ENCODE results near the gene ANGPTL2.
"Not testable (repeated sequence)": the region's sequence is repeated elsewhere in the genome, so short reads cannot be mapped to it uniquely, and the experiment has no call there.

The ANGPTL2 gene

GRCh38 chr9:127122176-127123063 lies at the start of gene ANGPTL2:
ANGPTL2 (minus strand) TSS chr9:127122635; CDS start chr9:127108731, 13,904 bp downstream.
- Mint-ChIP-seq H3K27me3 (peaks cover 81% of the 10 kb centered on the region), H3K36me3 (ENCODE audit: low read depth) (no peaks in the 10 kb centered on the region), H3K27ac (peak within 1 kb of the TSS; percentile 63), H3K4me1 (ENCODE audit: low read depth) (peaks cover 29% of the 10 kb centered on the region), H3K9me3 (no peaks in the 10 kb centered on the region), H3K4me3 (peak within 1 kb of the TSS; percentile 58)
- intact Hi-C loops (cut with micrococcal nuclease): no loop called here

- H3K9me3 Mint-ChIP-seq; H3K4me1 Mint-ChIP-seq (ENCODE audit: low read depth); H3K27ac Mint-ChIP-seq; intact Hi-C loops (cut with micrococcal nuclease); H3K4me3 Mint-ChIP-seq; H3K27me3 Mint-ChIP-seq; H3K36me3 Mint-ChIP-seq (ENCODE audit: low read depth): not testable (repeated sequence)
Measured at GRCh38 chr9:127171348-127171747, 48.9 kb upstream of the ANGPTL2 start.

- H3K4me1 Mint-ChIP-seq (ENCODE audit: low read depth): no peaks in the 10 kb centered on the region
- no peak overlapping the region for H3K27ac Mint-ChIP-seq
- no peaks in the 10 kb centered on the region for H3K9me3 Mint-ChIP-seq
- H3K27me3 Mint-ChIP-seq: peaks cover 8% of the 10 kb centered on the region
- no peak overlapping the region for H3K4me3 Mint-ChIP-seq
- no peaks in the 10 kb centered on the region for H3K36me3 Mint-ChIP-seq (ENCODE audit: low read depth)
- intact Hi-C loops (cut with micrococcal nuclease): no loop called here
Measured at GRCh38 chr9:127170652-127171051, 48.2 kb upstream of the ANGPTL2 start.

GRCh38 chr9:127170103-127170502 lies 47.7 kb upstream of the ANGPTL2 start:
- H3K4me3 Mint-ChIP-seq: no peak overlapping the region
- intact Hi-C loops (cut with micrococcal nuclease): no loop called here
- no peaks in the 10 kb centered on the region for H3K4me1 Mint-ChIP-seq (ENCODE audit: low read depth)
- H3K9me3 Mint-ChIP-seq: no peaks in the 10 kb centered on the region
- H3K27me3 Mint-ChIP-seq: peaks cover 8% of the 10 kb centered on the region
- no peaks in the 10 kb centered on the region for H3K36me3 Mint-ChIP-seq (ENCODE audit: low read depth)
- H3K27ac Mint-ChIP-seq: no peak overlapping the region

GRCh38 chr9:127169575-127169883 lies 47.1 kb upstream of the ANGPTL2 start:
- H3K27me3 Mint-ChIP-seq: peaks cover 8% of the 10 kb centered on the region
- no peak overlapping the region for H3K4me3 Mint-ChIP-seq
- intact Hi-C loops (cut with micrococcal nuclease): no loop called here
- no peak overlapping the region for H3K27ac Mint-ChIP-seq
- no peaks in the 10 kb centered on the region for H3K36me3 Mint-ChIP-seq (ENCODE audit: low read depth)
- H3K4me1 Mint-ChIP-seq (ENCODE audit: low read depth): no peaks in the 10 kb centered on the region
- no peaks in the 10 kb centered on the region for H3K9me3 Mint-ChIP-seq

GRCh38 chr9:127168756-127169574 lies 46.5 kb upstream of the ANGPTL2 start:
- no peaks in the 10 kb centered on the region for H3K36me3 Mint-ChIP-seq (ENCODE audit: low read depth)
- H3K4me3 Mint-ChIP-seq: no peak overlapping the region
- H3K4me1 Mint-ChIP-seq (ENCODE audit: low read depth): no peaks in the 10 kb centered on the region
- intact Hi-C loops (cut with micrococcal nuclease): no loop called here
- peaks cover 8% of the 10 kb centered on the region for H3K27me3 Mint-ChIP-seq
- H3K9me3 Mint-ChIP-seq: no peaks in the 10 kb centered on the region
- H3K27ac Mint-ChIP-seq: no peak overlapping the region

GRCh38 chr9:127167560-127168326 lies 45.3 kb upstream of the ANGPTL2 start:
- no peak overlapping the region for H3K27ac Mint-ChIP-seq
- H3K4me3 Mint-ChIP-seq: no peak overlapping the region
- H3K27me3 Mint-ChIP-seq: peaks cover 10% of the 10 kb centered on the region
- no peaks in the 10 kb centered on the region for H3K36me3 Mint-ChIP-seq (ENCODE audit: low read depth)
- intact Hi-C loops (cut with micrococcal nuclease): no loop called here
- peaks cover 9% of the 10 kb centered on the region for H3K4me1 Mint-ChIP-seq (ENCODE audit: low read depth)
- H3K9me3 Mint-ChIP-seq: no peaks in the 10 kb centered on the region

GRCh38 chr9:127166651-127167524 lies 44.5 kb upstream of the ANGPTL2 start:
- Mint-ChIP-seq H3K4me1 (ENCODE audit: low read depth) (peaks cover 18% of the 10 kb centered on the region), H3K9me3 (no peaks in the 10 kb centered on the region), H3K27ac (no peak overlapping the region), H3K27me3 (peaks cover 10% of the 10 kb centered on the region), H3K36me3 (ENCODE audit: low read depth) (no peaks in the 10 kb centered on the region), H3K4me3 (no peak overlapping the region)
- intact Hi-C loops (cut with micrococcal nuclease): no loop called here

GRCh38 chr9:127166111-127166510 lies 43.7 kb upstream of the ANGPTL2 start:
- no peak overlapping the region for H3K4me3 Mint-ChIP-seq
- no peaks in the 10 kb centered on the region for H3K36me3 Mint-ChIP-seq (ENCODE audit: low read depth)
- H3K4me1 Mint-ChIP-seq (ENCODE audit: low read depth): peaks cover 22% of the 10 kb centered on the region
- H3K27ac Mint-ChIP-seq: no peak overlapping the region
- H3K9me3 Mint-ChIP-seq: no peaks in the 10 kb centered on the region
- intact Hi-C loops (cut with micrococcal nuclease): no loop called here
- peaks cover 10% of the 10 kb centered on the region for H3K27me3 Mint-ChIP-seq

GRCh38 chr9:127165116-127165515 lies 42.7 kb upstream of the ANGPTL2 start:
- Mint-ChIP-seq H3K9me3 (no peaks in the 10 kb centered on the region), H3K4me1 (ENCODE audit: low read depth) (peaks cover 22% of the 10 kb centered on the region), H3K27me3 (peaks cover 16% of the 10 kb centered on the region), H3K4me3 (no peak overlapping the region), H3K27ac (no peak overlapping the region), H3K36me3 (ENCODE audit: low read depth) (no peaks in the 10 kb centered on the region)
- intact Hi-C loops (cut with micrococcal nuclease): no loop called here

- peaks cover 23% of the 10 kb centered on the region for H3K27me3 Mint-ChIP-seq
- peaks cover 22% of the 10 kb centered on the region for H3K4me1 Mint-ChIP-seq (ENCODE audit: low read depth)
Measured at GRCh38 chr9:127163409-127163808, 41.0 kb upstream of the ANGPTL2 start.

GRCh38 chr9:127162864-127163365 lies 40.5 kb upstream of the ANGPTL2 start:
- Mint-ChIP-seq H3K4me3 (no peak overlapping the region), H3K27me3 (peaks cover 23% of the 10 kb centered on the region), H3K4me1 (ENCODE audit: low read depth) (peaks cover 22% of the 10 kb centered on the region), H3K36me3 (ENCODE audit: low read depth) (no peaks in the 10 kb centered on the region), H3K27ac (no peak overlapping the region), H3K9me3 (no peaks in the 10 kb centered on the region)
- intact Hi-C loops (cut with micrococcal nuclease): no loop called here

More at GRCh38 chr9:127163409-127163808, 41.0 kb upstream of the ANGPTL2 start:
- Mint-ChIP-seq H3K4me3 (no peak overlapping the region), H3K9me3 (no peaks in the 10 kb centered on the region), H3K27ac (no peak overlapping the region), H3K36me3 (ENCODE audit: low read depth) (no peaks in the 10 kb centered on the region)
- intact Hi-C loops (cut with micrococcal nuclease): no loop called here
